IMR-90 (cell line): ENCODE data around the gene NKIRAS1. TPM values are rescaled to one million over a fixed set of nuclear protein-coding genes. Genes with fewer than 3 reads are reported as not detected.

Experiments used
- ATAC-seq: fragments of 200-7000 bp; cut with Tn5 transposase; 2 replicates; pipeline ENCODE4 v1.9.1; 2020; ENCODE audit warnings: low read depth, mild to moderate bottlenecking, moderate library complexity
- BruUV-seq: library from RNA; stranded (reverse); fragments of 400-500 nt; replicated peaks from 2 replicates; lab custom pipeline; 2021; lab: Mats Ljungman, UMichigan
- CTCF ChIA-PET: fragments of 300-600 bp; formaldehyde crosslinking; extraction: SDS; loops from one replicate; lab custom pipeline; 2021; ENCODE audit warnings: antibody characterized with exemption; lab: Yijun Ruan, JAX
- POLR2A ChIA-PET: fragments of 300-600 bp; sonication (Branson Sonifier 250); formaldehyde crosslinking; loops from one replicate; lab custom pipeline; 2022; ENCODE audit warnings: antibody characterized with exemption; ENCODE audit not compliant: unreplicated experiment; lab: Charles Lee
- DNase-seq: peaks from one replicate; pipeline ENCODE4 v3.0.0; 2013
- H2AFZ ChIP-seq: replicated peaks from 2 replicates; pipeline ENCODE3; 2013; ENCODE audit warnings: low read length, mild to moderate bottlenecking; ENCODE audit not compliant: poor library complexity
- H2AK5ac ChIP-seq: 2 replicates; pipeline ENCODE4 v1.6.1; 2013; ENCODE audit warnings: low read depth, low read length, inconsistent platforms
- H2AK9ac ChIP-seq: replicated peaks from 2 replicates; pipeline ENCODE3; 2013; ENCODE audit warnings: mild to moderate bottlenecking, low read depth, low read length, moderate library complexity; ENCODE audit not compliant: poor library complexity
- H2BK120ac ChIP-seq: 2 replicates; pipeline ENCODE4 v1.6.1; 2013; ENCODE audit warnings: low read depth, low read length, inconsistent platforms
- H2BK15ac ChIP-seq: 3 replicates; pipeline ENCODE4 v1.6.1; 2013; ENCODE audit warnings: low read depth, low read length, inconsistent platforms
- H2BK20ac ChIP-seq: 2 replicates; pipeline ENCODE4 v1.6.1; 2013; ENCODE audit warnings: low read depth, mild to moderate bottlenecking, inconsistent platforms, low read length, moderate library complexity
- H2BK5ac ChIP-seq: 2 replicates; pipeline ENCODE4 v1.6.1; 2013; ENCODE audit warnings: mild to moderate bottlenecking, low read depth, low read length, inconsistent platforms; ENCODE audit not compliant: poor library complexity, severe bottlenecking
- H3K14ac ChIP-seq: replicated peaks from 2 replicates; pipeline ENCODE4 v1.6.1; 2013; ENCODE audit warnings: low read depth, low read length, inconsistent platforms
- H3K18ac ChIP-seq: 2 replicates; pipeline ENCODE4 v1.6.1; 2013; ENCODE audit warnings: low read depth, low read length, control low read depth
- H3K23ac ChIP-seq: 2 replicates; pipeline ENCODE4 v1.6.1; 2013; ENCODE audit warnings: low read depth, low read length, inconsistent platforms
- H3K27ac ChIP-seq: 2 replicates; pipeline ENCODE4 v1.5.1; 2013; ENCODE audit warnings: mild to moderate bottlenecking, control low read depth, low read length; ENCODE audit not compliant: insufficient read depth
- H3K27me3 ChIP-seq: 2 replicates; pipeline ENCODE4 v1.6.1; 2013; ENCODE audit warnings: low read length; ENCODE audit not compliant: control insufficient read depth, insufficient read depth
- H3K36me3 ChIP-seq: 2 replicates; pipeline ENCODE4 v1.6.1; 2013; ENCODE audit warnings: low read length, mixed read lengths; ENCODE audit not compliant: control insufficient read depth, insufficient read depth
- H3K4ac ChIP-seq: 2 replicates; pipeline ENCODE4 v1.6.1; 2013; ENCODE audit warnings: low read depth, low read length, inconsistent platforms
- H3K4me1 ChIP-seq: 2 replicates; pipeline ENCODE4 v1.6.1; 2013; ENCODE audit warnings: low read length, mixed read lengths; ENCODE audit not compliant: control insufficient read depth, insufficient read depth
- H3K4me2 ChIP-seq: 2 replicates; pipeline ENCODE4 v1.6.1; 2013; ENCODE audit warnings: low read depth, mild to moderate bottlenecking, control low read depth, low read length, moderate library complexity
- H3K4me3 ChIP-seq: 2 replicates; pipeline ENCODE4 v1.5.1; 2013; ENCODE audit warnings: low read depth, mild to moderate bottlenecking, control low read depth, low read length, moderate library complexity; ENCODE audit not compliant: insufficient read depth
- H3K56ac ChIP-seq: 2 replicates; pipeline ENCODE4 v1.6.1; 2013; ENCODE audit warnings: low read length, inconsistent platforms; ENCODE audit not compliant: insufficient read depth; ENCODE audit errors: extremely low read depth
- H3K79me1 ChIP-seq, 2 experiments: 2 replicates each; pipeline ENCODE4 v1.6.1; 2013; ENCODE audit warnings: low read length in 2 of 2, inconsistent platforms in 1 of 2, low read depth in 1 of 2
- H3K9ac ChIP-seq: 2 replicates; pipeline ENCODE4 v1.6.1; 2013; ENCODE audit warnings: low read depth, low read length, control low read depth
- H3K9me1 ChIP-seq: 2 replicates; pipeline ENCODE4 v1.6.1; 2013; ENCODE audit warnings: low read length, inconsistent platforms; ENCODE audit not compliant: insufficient read depth
- H3K9me3 ChIP-seq: 2 replicates; pipeline ENCODE4 v1.6.1; 2013; ENCODE audit warnings: low read length; ENCODE audit not compliant: control insufficient read depth, insufficient read depth
- H4K20me1 ChIP-seq: 2 replicates; pipeline ENCODE4 v1.6.1; 2013; ENCODE audit warnings: low read length, inconsistent platforms; ENCODE audit not compliant: insufficient read depth
- H4K5ac ChIP-seq: 2 replicates; pipeline ENCODE4 v1.6.1; 2013; ENCODE audit warnings: mild to moderate bottlenecking, low read depth, low read length, control low read depth
- H4K8ac ChIP-seq, 2 experiments: 2 replicates each; pipeline ENCODE4 v1.6.1; 2013; ENCODE audit warnings: low read depth in 2 of 2, low read length in 2 of 2, control low read depth in 1 of 2, inconsistent platforms in 1 of 2
- H4K91ac ChIP-seq: 2 replicates; pipeline ENCODE4 v1.6.1; 2013; ENCODE audit warnings: low read depth, low read length, inconsistent platforms; ENCODE audit not compliant: insufficient read depth
- ELK1 ChIP-seq: fragments of 150-350 bp; IDR thresholded peaks from 2 replicates; pipeline ENCODE4 v1.6.1; 2016; ENCODE audit warnings: low read depth, mild to moderate bottlenecking, low read length, moderate library complexity, borderline replicate concordance
- POLR2A ChIP-seq: IDR thresholded peaks from 2 replicates; pipeline ENCODE4 v1.6.1; 2012; ENCODE audit warnings: mild to moderate bottlenecking, low read depth, low read length
- RFX5 ChIP-seq: IDR thresholded peaks from 2 replicates; pipeline ENCODE4 v1.8.0; 2012; ENCODE audit warnings: low read depth, mild to moderate bottlenecking, low read length, moderate library complexity
- WGBS, 2 experiments: methylation state at CpG; one replicate each; pipeline versions ENCODE4 v1.1.5 to v1.1.7; 2013; ENCODE audit warnings: missing lambda C conversion rate in 2 of 2; ENCODE audit not compliant: insufficient read length in 1 of 2; ENCODE audit errors: extremely low coverage in 2 of 2; 5-methylcytosine and 5-hydroxymethylcytosine counted together
- dilution Hi-C: fragments of 300-500 bp; cut with HindIII; formaldehyde crosslinking; loops from one replicate; pipeline ENCODE4 v1.14.3; 2018; ENCODE audit warnings: low sequenced_read_pairs; ENCODE audit not compliant: unreplicated experiment
- in situ Hi-C: fragments of 300-500 bp; cut with MboI; formaldehyde crosslinking; loops from 3 replicates; pipeline ENCODE4 v1.14.3; 2019; ENCODE audit warnings: low sequenced_read_pairs, inconsistent platforms, mixed read lengths
- intact Hi-C: fragments of 100-400 bp; cut with micrococcal nuclease; formaldehyde crosslinking; loops from 2 replicates; pipeline ENCODE4 v1.10.0; 2022
- polyA plus RNA-seq, 3 experiments: library from polyadenylated mRNA; depleted of rRNA; stranded (reverse); fragments of >200 nt; gene quantifications; 2 replicates each; pipeline ENCODE4 v1.2.3, GENCODE V29; 2012; ENCODE audit warnings: low replicate concordance in 1 of 3
- total RNA-seq: library from RNA; depleted of rRNA; stranded (reverse); fragments of >200 nt; gene quantifications from 2 replicates; pipeline ENCODE4 v1.2.3, GENCODE V29; 2012

NKIRAS1 gene
- total and polyA plus RNA-seq, 2 of the 4 experiments (the other 2 are of a cell fraction), result 6.1 to 6.8 TPM

GRCh38 chr3:23909341-23909740, 7.4 kb downstream of the NKIRAS1 start:
- no peak overlapping the region for H3K9ac ChIP-seq
- H3K79me1 ChIP-seq, result peaks cover 0 to 3% of the 10 kb centered on the region in 2 experiments; a peak in 1 of 4 replicates
- H2BK15ac ChIP-seq, result no peak overlapping the region
- H2AK5ac ChIP-seq, result no peak overlapping the region
- H3K27me3 ChIP-seq, result no peaks in the 10 kb centered on the region
- TF ChIP-seq ELK1, result no peak
- TF ChIP-seq POLR2A, result no peak
- TF ChIP-seq RFX5, result no peak
- H2BK5ac ChIP-seq, result no peak overlapping the region
- no peak overlapping the region for H3K14ac ChIP-seq
- H2AK9ac ChIP-seq, result no peak overlapping the region
- intact Hi-C loops (no loop called here), dilution Hi-C loops (no loop called here), in situ Hi-C loops (no loop called here)
- H3K4me2 ChIP-seq, result no peak overlapping the region
- no peak for DNase-seq
- no peak overlapping the region for H2BK20ac ChIP-seq
- no peak for ATAC-seq
- H4K20me1 ChIP-seq, result no peaks in the 10 kb centered on the region
- no peak overlapping the region for H2AFZ ChIP-seq
- no peak overlapping the region for H3K27ac ChIP-seq
- H2BK120ac ChIP-seq, result no peak overlapping the region
- H3K9me3 ChIP-seq, result no peaks in the 10 kb centered on the region
- no TSS peak for BruUV-seq
- no peak overlapping the region for H3K56ac ChIP-seq
- 100% methylated on average over 2 of the region's 7 CpGs; no CpG with 5 or more reads in 1 of the 2 experiments for WGBS, 2 experiments
- H4K5ac ChIP-seq, result no peak overlapping the region
- no peak overlapping the region for H4K91ac ChIP-seq
- H3K36me3 ChIP-seq, result 0 out of 2 replicates have a peak, but pooled peaks cover 3% of the 10 kb centered on the region
- H4K8ac ChIP-seq, result no peak overlapping the region
- no peak overlapping the region for H3K4me3 ChIP-seq
- CTCF ChIA-PET, result no interaction called here
- H3K4me1 ChIP-seq, result no peaks in the 10 kb centered on the region
- no peak overlapping the region for H3K4ac ChIP-seq
- POLR2A ChIA-PET, result no interaction called here
- H3K18ac ChIP-seq, result no peak overlapping the region
- H3K23ac ChIP-seq, result no peak overlapping the region
- H3K9me1 ChIP-seq, result no peaks in the 10 kb centered on the region
